IMR-90 (cell line): ENCODE data around the gene GAL3ST3.

Experiments used
- BHLHE40 ChIP-seq: fragments of 150-350 bp; IDR thresholded peaks from 2 replicates; pipeline ENCODE4 v1.6.1; 2016; ENCODE audit warnings: mild to moderate bottlenecking, low read depth, low read length
- CTCF ChIP-seq: conservative IDR thresholded peaks from 2 replicates; pipeline ENCODE4 v1.5.1; 2012; ENCODE audit warnings: mild to moderate bottlenecking, low read depth, low read length, improper control_type of control experiment
- FOS ChIP-seq: fragments of 150-350 bp; IDR thresholded peaks from 2 replicates; pipeline ENCODE4 v1.6.1; 2016; ENCODE audit warnings: low read depth, low read length
- MAZ ChIP-seq: IDR thresholded peaks from 2 replicates; pipeline ENCODE4 v1.6.1; 2012; ENCODE audit warnings: low read depth, mild to moderate bottlenecking, low read length, improper control_type of control experiment, moderate library complexity, borderline replicate concordance
- MXI1 ChIP-seq: IDR thresholded peaks from 2 replicates; pipeline ENCODE4 v1.6.1; 2012; ENCODE audit warnings: low read depth, mild to moderate bottlenecking, low read length, moderate library complexity, borderline replicate concordance
- POLR2A ChIP-seq: IDR thresholded peaks from 2 replicates; pipeline ENCODE4 v1.6.1; 2012; ENCODE audit warnings: mild to moderate bottlenecking, low read depth, low read length
- RAD21 ChIP-seq: IDR thresholded peaks from 2 replicates; pipeline ENCODE4 v1.6.1; 2012; ENCODE audit warnings: low read length, improper control_type of control experiment
- RCOR1 ChIP-seq: IDR thresholded peaks from 2 replicates; pipeline ENCODE4 v1.6.1; 2012; ENCODE audit warnings: mild to moderate bottlenecking, low read length, improper control_type of control experiment; ENCODE audit not compliant: insufficient replicate concordance
- RFX5 ChIP-seq: IDR thresholded peaks from 2 replicates; pipeline ENCODE4 v1.8.0; 2012; ENCODE audit warnings: low read depth, mild to moderate bottlenecking, low read length, moderate library complexity
- SMC3 ChIP-seq: fragments of 150-350 bp; IDR thresholded peaks from 2 replicates; pipeline ENCODE4 v1.6.1; 2016; ENCODE audit warnings: low read depth, mild to moderate bottlenecking, antibody characterized with exemption, low read length, moderate library complexity
- USF2 ChIP-seq: fragments of 150-350 bp; IDR thresholded peaks from 2 replicates; pipeline ENCODE4 v1.6.1; 2017; ENCODE audit warnings: mild to moderate bottlenecking, antibody characterized with exemption, low read length, low read depth

GRCh38 chr11:66013762-66014100 lies 35.2 kb downstream of the GAL3ST3 start:
- TF ChIP-seq FOS (no peak), POLR2A (no peak), CTCF (no peak), RFX5 (no peak), MXI1 (no peak), RAD21 (no peak), USF2 (no peak), SMC3 (no peak), RCOR1 (no peak), BHLHE40 (no peak), MAZ (no peak)
